Measurements from ENCODE around the gene SH2D5.

SH2D5 gene

DNA sequence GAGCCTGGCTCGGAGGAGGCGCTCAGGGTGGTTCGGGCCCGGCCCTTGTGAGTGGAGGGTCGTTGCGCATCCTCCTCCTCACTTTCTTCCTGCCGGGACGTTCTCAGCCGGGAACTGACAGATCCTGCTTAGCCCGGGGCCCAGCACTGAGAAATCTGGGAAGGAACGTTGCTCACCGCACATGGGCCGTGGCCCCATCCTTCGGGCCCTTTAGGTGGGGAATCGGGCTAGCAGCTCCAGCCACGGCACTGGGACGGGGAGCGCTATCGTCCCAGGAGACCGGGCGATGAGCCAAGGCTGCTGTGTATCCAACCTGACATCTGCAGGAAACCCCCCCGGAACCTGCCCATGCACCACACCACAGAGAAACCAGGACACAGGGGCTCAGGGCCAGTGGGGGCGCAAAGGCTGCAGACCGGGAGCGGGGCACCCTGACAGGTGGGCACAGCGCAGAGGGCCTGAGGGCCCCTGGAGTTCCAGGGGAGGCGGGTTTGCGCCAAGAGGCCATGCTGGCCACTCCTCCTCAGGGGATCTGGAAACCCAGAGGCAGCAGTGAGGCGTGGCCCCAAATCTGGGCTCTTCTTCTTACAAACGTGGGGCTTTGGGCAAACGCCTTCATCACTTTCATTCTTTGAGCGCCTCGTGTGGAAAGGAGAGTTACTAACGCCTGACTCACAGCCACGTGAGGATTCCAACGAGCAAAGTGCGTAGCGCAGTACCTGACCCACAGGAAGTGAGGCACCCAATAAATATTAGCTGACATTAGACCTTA is at the start of gene SH2D5:
Gene SH2D5 (minus strand): TSS at position 116 of the 772 bp plus-strand sequence. CDS start 4,659 bp downstream, outside the sequence.
- DNase-seq (ENCODE audit: low read depth) = peak; percentile 34

DNA sequence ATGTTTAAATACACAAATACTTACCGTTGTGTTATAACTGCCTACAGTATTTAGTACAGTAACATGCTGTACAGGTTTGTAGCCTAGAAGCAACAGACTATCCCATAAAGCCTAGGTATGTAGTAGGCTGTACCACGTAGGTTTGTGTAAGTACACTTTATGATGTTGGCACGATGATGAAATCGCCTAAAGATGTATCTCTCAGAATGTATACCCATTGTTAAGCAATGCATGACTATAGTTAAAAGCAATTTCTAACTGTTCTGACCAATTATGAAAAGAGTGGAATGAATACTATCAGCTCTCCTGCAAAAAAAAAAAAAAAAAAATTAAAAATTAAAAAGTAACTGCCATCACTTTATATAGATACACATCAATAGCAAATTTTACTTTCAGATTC is 43.2 kb upstream of the SH2D5 start:
- DNase-seq (ENCODE audit: low read depth) = no peak

DNA sequence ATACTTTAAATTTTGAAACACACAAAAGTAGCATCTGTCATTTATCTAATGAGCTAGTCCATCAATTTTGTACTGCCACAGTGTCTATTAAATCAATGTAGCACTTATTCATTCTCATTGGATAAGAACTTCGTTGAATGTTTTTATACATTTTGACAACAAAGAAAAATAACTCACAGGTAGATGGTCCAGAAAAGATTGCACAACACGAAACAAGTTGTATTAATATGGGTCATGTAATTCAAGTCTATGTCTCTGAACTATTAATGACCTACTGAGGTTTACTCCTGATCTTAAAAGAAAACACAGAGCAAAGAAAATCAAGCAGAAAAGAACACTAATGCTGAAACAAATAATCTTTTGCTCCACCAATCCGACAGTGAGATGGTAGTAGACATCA is 39.3 kb upstream of the SH2D5 start:
- DNase-seq (ENCODE audit: low read depth) = no peak

DNA sequence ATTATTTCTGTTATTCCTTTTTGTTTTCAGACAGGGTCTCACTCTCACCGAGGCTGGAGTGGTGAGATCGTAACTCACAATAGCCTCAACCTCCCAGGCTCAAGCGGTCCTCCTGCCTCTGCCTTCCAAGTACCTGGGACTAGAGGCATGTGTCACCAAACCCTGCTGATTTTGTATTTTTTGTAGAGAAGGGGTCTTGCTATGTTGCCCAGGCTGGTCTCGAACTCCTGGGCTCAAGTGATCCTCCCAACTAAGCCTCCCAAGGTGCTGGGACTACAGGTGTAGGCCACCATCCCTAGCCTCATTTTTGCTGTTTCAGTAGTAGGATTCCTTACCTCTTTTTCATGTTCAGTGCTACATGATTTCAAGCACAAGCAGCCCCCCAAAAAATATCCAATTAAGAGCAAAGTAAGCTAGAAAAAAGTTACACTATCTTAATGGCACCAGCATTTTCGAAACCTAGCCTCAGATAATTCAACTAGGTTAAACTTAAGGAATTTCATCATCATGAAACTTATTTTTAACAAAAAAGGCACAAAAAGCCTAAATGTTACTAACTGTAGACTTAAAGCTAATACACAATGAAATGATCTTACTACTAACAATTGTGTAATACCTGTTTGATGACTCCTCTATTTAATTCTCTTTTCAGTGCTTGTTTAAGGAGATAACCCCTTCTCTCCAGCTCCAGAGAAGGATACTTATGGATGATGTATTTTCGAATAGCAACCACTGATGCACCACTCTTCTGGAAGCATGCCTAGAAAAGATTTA is 38.0 kb upstream of the SH2D5 start:
- DNase-seq (ENCODE audit: low read depth) = no peak

DNA sequence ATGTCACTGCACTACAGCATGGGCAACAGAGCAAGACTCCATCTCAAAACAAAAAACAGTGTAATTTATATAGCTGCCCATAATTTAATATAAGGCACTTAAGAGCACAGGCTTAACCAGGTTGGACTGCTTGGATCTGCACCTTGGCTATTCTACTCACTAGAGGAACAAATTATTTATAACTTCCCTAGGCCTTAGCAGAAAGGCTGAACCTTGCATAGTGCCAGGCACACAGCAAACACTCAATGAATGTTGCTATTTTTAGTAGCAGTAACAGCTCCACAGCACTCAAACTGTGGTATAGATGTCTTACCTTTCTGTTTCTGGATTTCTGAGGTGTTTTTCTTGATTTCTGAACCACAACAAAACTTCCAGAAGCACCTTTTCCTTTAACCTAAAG is 34.8 kb upstream of the SH2D5 start:
- no peak for DNase-seq (ENCODE audit: low read depth)

DNA sequence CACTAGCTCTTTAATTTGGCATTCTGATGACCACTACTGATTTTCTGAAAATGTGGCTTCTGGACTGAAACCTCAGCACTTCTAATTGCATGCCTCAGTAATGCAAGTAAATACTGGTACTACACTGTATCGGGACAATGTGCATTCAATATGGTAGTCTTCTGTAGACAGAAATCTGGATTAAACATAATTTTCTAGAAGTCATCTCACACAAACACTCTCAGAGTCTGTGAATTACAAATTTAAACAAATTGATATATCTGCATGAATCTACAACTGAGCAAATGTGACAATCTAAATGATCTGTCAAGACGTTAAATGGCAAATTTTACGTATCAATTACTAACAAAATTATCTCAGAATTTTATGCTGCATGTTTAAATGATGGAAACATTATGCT is 30.9 kb upstream of the SH2D5 start:
- no peak for DNase-seq (ENCODE audit: low read depth)

DNA sequence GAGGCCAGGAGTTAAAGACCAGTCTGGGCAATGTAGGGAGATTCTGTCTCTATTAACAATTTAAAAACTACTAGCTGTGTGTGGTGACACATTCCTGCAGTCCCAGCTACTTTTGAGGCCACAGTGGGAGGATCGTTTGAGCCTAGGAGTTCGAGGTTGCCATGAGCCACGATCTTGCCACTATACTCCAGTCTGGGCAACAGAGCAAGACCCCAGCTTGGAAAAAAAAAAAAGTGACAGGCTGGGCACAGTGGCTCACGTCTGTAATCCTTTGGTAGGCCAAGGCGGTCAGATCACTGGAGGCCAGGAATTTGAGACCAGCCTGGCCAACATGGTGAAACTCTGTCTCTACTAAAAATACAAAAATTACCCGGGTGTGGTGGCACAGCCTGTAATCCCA is 27.8 kb upstream of the SH2D5 start:
- DNase-seq (ENCODE audit: low read depth) = no peak

DNA sequence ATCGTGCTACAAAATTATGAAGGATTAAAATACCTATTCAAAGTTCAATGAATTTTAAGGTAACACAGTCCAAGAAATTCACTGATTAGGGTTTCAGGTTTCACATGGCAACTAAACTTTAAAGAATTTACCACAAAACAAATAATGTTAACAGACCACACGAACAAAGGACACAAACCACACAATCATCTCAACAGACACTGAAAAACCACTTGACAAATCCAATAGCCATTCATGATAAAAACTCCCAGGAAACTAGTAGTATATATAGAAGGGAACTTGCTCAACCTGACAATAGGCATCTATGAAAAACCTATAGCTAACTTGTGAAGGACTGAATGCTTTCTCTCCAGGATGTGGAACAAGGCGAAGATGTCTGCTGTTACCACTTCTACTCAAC is 21.1 kb upstream of the SH2D5 start:
- no peak for DNase-seq (ENCODE audit: low read depth)

DNA sequence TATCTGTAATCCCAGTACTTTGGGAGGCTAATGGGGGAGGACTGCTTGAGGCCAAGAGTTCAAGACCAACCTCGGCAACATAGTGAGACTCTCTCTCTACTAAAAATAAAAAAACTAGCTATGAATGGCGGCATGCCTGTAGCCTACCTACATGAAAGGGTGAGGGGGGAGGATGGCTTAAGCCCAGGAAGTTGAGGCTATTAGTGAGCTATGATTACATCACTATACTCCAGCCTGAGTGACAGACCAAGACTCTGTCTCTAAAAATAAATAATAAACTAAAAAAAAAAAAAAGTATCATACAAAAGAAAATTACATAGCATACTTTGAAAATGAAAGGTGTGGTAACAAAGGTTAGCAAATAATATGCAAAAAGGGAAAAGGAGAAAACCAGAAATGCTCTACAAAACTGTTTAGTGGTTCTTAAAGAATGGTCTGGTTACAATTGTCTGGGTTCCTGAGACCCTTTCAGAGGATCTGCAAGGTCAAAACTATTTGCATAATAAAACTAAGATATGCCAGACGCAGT is 19.0 kb upstream of the SH2D5 start:
- DNase-seq (ENCODE audit: low read depth) = no peak

DNA sequence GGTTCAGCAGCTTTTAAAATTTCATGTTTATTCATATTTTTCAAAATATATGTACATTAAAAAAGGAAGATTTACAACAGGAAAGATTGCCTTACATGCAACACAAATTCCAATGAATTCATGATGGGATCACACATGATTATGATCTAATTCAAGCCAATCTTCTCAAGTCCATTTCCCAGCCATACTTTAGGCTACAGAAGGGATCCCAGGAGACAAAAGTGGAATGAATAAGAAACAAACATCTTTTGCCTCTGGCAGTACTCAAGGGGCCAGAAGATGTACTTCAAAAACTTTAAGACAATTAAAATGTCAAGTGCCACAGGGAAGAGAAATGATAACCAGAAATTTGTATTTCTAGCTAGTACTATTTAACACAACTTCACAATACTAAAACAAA is 10.2 kb upstream of the SH2D5 start:
- no peak for DNase-seq (ENCODE audit: low read depth)

DNA sequence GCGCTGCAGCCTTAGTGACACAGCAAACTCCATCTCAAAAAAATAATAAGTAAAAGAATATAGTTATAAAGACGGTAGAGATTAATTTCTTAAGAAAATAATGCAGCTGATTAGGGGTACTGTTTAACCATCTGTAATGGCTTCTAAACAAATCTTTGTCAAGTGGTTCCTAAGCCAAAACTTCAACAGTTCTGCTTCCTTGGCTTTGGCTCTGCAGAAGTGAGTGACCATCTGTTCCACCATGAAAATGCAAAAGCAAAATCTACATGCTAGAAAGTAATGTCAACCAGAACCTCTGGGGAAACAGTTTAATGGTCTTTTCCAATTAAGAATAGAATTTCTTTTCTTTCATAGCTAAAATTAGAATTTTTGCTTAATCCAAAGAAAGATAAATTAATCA is 8.3 kb upstream of the SH2D5 start:
- DNase-seq (ENCODE audit: low read depth) = no peak

DNA sequence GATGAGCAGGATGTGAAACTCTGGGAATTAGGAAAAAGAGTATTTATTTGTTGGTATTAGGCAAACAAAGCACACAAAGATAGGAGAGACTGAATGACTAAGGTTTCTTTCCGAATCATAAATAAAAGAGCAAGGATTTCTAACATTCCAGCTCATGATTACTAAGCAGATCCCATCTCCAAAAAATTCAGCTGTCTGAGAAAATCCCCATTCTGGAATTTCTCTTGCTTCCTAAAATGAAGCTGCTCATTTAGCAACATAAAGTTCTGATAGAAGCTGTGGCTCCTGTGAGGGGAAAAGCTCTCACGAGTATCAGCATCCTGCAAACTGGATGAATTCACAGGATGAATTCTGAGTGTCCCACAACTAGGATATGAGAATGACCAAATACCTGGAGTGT is 6.7 kb upstream of the SH2D5 start:
- no peak for DNase-seq (ENCODE audit: low read depth)

DNA sequence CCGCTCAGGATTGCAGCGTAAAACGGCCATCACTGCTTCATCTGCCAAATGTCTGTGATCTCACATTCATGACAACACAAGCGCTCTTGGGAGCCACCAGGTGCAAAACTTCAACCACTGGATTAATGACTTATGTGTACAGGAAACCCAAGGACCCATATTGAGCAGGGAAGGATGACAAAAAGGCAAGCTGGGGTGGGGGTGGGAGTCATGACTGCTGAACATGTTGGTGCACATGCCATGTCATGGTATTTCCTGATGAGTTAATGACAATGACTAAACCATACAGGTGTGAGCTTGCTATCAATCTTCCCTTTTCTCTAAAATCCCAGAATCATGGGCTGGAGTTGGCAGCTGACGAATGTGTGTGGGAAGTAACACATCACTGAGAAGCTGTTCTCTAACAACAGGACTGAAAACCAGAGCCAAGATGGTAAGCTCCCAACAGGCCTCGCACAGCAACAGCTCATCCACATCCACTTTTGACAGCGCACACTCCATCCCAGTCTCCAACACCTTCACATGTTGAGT is 3.1 kb upstream of the SH2D5 start:
- no peak for DNase-seq (ENCODE audit: low read depth)

DNA sequence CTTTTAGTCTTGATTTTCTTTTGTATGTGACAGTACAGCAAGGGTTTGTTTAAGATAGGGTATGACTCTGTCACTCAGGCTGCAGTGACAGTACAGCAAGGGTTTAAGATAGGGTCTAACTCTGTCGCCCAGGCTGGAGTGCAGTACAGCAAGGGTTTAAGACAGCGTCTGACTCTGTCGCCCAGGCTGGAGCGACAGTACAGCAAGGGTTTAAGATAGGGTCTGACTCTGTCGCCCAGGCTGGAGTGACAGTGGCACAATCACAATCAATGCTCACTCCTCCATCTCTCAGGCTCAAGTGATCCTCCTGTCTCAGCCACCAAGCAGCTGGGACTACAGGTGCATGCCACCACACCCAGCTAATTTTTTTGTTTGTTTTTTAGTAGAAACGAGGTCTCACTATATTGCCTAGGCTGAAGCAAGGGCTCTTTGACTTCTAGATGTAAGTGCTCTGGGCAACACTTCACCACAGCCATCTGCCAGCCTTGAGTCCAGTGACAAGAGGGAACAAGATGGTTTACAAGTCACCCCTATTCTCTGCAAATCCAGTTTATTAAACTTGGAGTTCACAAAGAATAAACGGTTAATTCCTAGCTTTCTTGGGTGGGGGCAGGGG is 965 bp upstream of the SH2D5 start:
- no peak for DNase-seq (ENCODE audit: low read depth)

DNA sequence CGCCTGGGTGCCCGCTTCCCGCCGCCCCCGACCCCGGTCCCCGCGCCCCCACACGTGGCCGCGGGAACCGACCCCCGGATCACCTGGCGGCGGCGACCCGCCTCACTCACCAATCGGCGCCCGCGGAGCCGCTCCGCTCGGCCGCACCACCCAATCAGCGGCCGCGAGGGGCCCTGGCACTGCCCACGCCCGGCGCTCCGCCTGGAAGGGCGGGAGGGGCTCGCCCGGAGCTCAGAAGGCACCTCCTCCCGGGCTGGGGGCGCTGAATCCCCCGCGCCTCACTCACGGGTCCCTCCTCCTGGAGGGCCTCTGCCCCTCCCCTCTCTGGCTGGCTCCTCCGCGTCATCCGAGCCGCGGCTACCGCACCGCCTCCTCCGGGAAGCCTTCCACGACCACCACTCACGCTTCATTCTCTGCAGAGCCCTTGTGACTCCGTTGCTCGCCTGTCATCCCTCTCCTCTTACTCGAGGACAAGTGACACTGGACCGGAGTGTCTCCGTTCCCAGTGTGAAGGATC is 374 bp downstream of the SH2D5 start:
- peak; percentile 20 for DNase-seq (ENCODE audit: low read depth)

DNA sequence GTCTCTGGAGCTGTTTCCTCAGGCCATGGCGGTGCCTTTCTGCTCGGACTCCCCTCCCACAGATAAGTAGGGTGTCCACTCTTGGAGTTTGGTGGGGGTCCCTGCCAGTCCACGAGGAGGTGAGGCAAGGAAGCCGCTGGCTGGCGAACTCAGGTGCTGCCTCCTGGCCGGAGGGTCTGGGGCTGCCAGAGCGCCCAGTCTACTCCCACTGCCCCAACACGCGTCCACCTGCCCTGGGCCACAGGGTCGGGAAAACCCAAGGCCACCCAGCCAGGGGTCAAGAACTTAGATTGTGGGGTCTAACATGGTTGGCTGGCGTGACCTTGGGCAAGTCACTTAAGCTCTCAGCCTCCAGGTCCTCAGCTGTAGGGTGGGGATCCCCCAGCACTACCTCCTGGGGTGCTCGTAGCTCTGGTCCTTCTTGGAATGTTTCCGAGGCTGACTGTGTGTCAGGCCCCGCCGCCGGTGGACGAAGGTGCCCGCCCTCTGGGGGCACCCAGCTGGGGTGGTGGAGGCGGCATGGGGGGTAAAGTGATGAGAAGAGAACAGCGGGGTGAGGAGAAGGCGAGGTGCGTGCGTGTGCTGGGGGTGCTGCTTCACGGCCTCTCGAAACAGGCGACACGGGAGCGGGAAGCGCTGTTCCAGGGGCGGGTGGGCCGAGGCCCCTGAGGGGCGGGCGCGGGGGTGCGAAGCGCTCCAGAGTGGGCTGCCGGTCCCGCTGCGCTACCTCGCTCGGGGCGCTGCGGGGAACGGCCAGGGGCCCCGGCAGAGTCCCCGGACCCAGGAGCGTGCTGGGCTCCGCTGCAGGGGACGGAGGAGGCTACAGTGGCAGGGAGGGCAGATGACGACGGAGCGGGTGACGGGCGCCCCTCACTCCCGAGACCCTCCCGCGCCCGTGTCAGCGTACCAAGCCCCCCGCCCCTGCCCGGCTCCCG is 1.2 kb downstream of the SH2D5 start:
- no peak for DNase-seq (ENCODE audit: low read depth)

DNA sequence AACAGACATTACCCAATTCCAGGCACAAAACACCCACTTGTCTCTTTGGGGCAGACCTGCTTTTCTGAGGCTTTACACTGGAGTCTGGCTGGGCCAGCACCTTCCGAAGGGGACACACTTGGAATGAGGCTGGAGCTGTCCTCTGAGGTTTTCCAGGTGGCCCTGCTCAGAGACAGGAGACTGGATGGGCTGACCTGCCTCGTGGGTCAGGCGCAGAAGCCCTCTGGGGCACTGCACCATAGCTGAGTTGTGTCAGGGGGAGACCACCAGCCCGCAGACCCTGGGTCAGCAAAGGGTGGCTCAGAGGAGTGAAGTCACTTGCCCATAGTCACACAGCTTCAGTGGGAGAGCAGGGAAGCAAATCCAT is 1.8 kb downstream of the SH2D5 start:
- no peak for DNase-seq (ENCODE audit: low read depth)

DNA sequence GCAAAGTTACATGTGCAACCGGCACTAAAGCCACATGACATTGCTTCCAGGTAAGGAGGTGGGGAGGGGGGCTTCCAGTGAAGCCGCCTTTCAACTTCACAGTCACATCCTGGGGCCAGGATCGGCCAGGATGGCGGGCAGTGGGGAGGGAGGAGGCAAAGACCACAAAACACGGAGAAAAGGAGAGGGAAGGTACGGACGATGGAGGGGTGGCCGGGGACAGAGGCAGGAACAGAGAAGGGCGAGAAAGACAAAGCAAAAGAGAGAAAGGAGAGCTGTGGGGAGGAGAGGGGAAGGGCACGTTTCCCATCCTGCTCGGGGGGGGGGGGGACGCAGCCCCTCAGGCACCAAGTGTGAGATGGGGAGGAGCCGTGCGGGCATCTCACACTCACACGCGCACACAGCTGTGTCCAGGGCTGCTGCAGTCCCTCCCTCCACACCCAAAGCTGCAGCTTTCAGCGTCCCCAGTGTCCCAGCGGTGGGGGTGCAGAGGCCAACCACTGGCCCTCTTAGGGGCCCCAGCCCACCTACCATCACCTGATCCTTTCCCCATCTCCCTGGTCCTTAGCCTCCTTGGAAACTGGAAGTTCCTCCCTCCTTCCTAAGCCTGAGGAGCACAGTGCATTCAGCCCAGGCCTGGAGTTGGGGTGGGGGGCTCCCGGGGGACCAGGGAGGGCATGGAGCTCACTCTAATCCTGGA is 2.4 kb downstream of the SH2D5 start:
- no peak for DNase-seq (ENCODE audit: low read depth)

DNA sequence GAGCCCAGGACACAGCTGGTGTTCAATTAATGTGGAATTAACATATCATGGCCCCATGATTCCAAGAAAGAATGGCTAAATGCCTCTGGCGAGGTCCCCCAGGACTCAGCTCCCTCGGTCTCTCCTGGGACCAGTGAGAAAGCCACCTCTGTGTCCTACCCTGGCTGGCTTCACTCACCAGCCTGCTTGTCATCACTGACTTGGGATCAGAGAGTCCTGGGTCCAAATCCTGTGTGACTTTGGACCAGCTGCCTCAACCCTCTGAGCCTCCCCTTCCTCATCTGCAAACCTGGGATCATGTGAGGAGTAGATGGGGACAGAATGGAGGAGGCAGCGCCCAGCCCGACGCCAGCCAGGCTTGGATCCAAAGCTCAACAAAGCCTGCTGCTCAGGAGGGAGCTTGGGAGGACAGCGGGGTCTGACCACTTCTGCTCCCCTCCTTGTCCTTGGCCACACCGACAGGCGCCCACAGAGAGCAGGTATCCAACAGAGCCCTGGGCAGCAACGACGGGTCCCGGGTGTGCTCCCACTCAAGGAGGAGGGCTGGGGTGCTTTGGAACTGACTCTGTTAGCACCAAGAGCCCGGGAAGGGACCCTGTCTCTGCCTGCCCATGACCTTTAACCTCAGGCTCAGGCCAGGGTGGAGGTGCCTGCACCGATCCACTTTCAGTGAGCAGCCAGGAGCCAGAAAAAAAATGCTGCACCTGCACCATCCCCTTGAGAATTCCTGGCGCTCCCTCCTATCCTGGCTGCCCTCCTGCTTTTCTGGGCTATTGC is 3.2 kb downstream of the SH2D5 start:
- DNase-seq (ENCODE audit: low read depth) = no peak

Measured in activated T-helper 1 cell treated with Interleukin-2 at 50 U/mL for 16 hours (primary cell).